ENCODE data around the gene EFNA5.
"Not testable (repeated sequence)": the region's sequence is repeated elsewhere in the genome, so short reads cannot be mapped to it uniquely, and the experiment has no call there.

The EFNA5 gene

DNA sequence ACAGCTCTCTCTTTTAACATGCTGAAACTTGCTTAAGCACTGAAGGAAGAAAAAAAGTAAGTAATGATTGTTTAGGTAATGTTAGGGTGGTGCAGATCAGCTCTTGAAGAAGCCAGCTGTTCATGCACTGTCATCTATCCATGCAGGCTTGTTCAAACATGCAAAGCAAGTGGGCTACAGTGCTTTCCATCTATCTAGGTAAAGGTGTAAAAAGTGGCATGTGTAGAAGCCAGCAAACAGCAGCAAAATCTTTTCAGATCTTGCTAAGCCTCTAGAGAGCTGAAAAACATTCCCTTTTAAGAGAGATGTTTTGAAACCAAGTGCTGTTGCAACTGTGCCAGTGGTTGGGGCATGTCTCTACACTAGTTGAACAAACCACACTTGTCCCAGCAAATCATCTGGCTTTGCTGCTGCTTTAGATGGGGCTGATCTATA is 214.4 kb downstream of the EFNA5 start:
- no peak for DNase-seq (ENCODE audit: low read depth, low spot score)
- in situ Hi-C loops (cut with HindIII; ENCODE audit: low sequenced_read_pairs) = no loop called here
- H3K4me3 ChIP-seq (ENCODE audit: low read depth, low read length) = no peak overlapping the region
- TF ChIP-seq, protein P1, sequence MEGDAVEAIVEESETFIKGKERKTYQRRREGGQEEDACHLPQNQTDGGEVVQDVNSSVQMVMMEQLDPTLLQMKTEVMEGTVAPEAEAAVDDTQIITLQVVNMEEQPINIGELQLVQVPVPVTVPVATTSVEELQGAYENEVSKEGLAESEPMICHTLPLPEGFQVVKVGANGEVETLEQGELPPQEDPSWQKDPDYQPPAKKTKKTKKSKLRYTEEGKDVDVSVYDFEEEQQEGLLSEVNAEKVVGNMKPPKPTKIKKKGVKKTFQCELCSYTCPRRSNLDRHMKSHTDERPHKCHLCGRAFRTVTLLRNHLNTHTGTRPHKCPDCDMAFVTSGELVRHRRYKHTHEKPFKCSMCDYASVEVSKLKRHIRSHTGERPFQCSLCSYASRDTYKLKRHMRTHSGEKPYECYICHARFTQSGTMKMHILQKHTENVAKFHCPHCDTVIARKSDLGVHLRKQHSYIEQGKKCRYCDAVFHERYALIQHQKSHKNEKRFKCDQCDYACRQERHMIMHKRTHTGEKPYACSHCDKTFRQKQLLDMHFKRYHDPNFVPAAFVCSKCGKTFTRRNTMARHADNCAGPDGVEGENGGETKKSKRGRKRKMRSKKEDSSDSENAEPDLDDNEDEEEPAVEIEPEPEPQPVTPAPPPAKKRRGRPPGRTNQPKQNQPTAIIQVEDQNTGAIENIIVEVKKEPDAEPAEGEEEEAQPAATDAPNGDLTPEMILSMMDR (IDR thresholded peaks at IDR 0.05; ENCODE audit: low read depth, low read length) = no peak

- TF ChIP-seq, protein P1 (IDR thresholded peaks at IDR 0.05; ENCODE audit: low read depth, low read length) = no peak
- DNase-seq (ENCODE audit: low read depth, low spot score) = peak; percentile 40
- H3K4me3 ChIP-seq (ENCODE audit: low read depth, low read length) = no peak overlapping the region
- in situ Hi-C loops (cut with HindIII; ENCODE audit: low sequenced_read_pairs) = no loop called here
Observed at GRCh38 chr5:107455111-107455544, 215.6 kb downstream of the EFNA5 start.

DNA sequence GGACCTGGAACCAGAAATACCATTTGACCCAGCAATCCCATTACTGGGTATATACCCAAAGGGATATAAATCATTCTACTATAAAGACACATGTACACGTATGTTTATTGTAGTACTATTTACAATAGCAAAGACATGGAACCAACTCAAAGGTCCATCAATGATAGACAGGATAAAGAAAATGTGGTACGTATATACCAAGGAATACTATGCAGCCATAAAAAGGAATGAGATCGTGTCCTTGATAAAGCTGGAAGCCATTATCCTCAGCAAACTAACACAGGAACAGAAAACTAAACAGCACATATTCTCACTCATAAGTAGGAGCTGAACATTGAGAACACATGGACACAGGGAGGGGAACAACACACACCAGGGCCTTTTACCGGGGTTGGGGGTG is 218.9 kb downstream of the EFNA5 start:
- H3K4me3 ChIP-seq (ENCODE audit: low read depth, low read length); in situ Hi-C loops (cut with HindIII; ENCODE audit: low sequenced_read_pairs); DNase-seq (ENCODE audit: low read depth, low spot score): not testable (repeated sequence)

- no peak overlapping the region for H3K4me3 ChIP-seq (ENCODE audit: low read depth, low read length)
- in situ Hi-C loops (cut with HindIII; ENCODE audit: low sequenced_read_pairs) = no loop called here
- TF ChIP-seq, protein P1 (IDR thresholded peaks at IDR 0.05; ENCODE audit: low read depth, low read length) = no peak
- DNase-seq (ENCODE audit: low read depth, low spot score) = no peak
Observed at GRCh38 chr5:107451028-107451427, 219.7 kb downstream of the EFNA5 start.

DNA sequence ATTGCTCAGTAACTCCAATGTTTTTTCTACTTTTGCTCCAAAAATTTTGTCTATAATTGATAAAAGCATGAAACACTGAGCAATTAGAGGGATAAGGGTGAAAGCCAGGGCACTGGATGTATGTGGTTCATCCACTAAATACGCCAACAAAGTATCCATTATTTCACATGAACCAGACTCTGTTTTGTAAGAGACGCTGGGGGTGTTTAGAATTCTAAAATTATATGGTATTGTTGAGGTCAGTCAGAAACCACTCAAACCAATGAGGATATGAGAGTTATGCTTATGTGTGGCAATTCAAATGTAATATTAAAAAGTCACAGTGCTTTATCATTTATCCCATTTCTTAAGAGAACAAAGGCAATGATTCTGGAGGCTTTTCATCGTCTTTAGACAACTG is 220.2 kb downstream of the EFNA5 start:
- TF ChIP-seq, protein P1 (IDR thresholded peaks at IDR 0.05; ENCODE audit: low read depth, low read length) = no peak
- no peak overlapping the region for H3K4me3 ChIP-seq (ENCODE audit: low read depth, low read length)
- no peak for DNase-seq (ENCODE audit: low read depth, low spot score)
- in situ Hi-C loops (cut with HindIII; ENCODE audit: low sequenced_read_pairs) = no loop called here

GRCh38 chr5:107449369-107449768 is 221.4 kb downstream of the EFNA5 start:
- TF ChIP-seq, protein P1 (IDR thresholded peaks at IDR 0.05; ENCODE audit: low read depth, low read length) = no peak
- DNase-seq (ENCODE audit: low read depth, low spot score) = no peak
- in situ Hi-C loops (cut with HindIII; ENCODE audit: low sequenced_read_pairs) = no loop called here
- no peak overlapping the region for H3K4me3 ChIP-seq (ENCODE audit: low read depth, low read length)

GRCh38 chr5:107447587-107447986 is 223.2 kb downstream of the EFNA5 start:
- no peak overlapping the region for H3K4me3 ChIP-seq (ENCODE audit: low read depth, low read length)
- DNase-seq (ENCODE audit: low read depth, low spot score) = no peak
- TF ChIP-seq, protein P1 (IDR thresholded peaks at IDR 0.05; ENCODE audit: low read depth, low read length) = no peak
- in situ Hi-C loops (cut with HindIII; ENCODE audit: low sequenced_read_pairs) = no loop called here
